D721Med (cell line): ENCODE measurements around the gene ABCG8.

Experiments
- DNase-seq: peaks from one replicate; pipeline ENCODE4 v3.0.0; 2011; ENCODE audit warnings: low spot score; ENCODE audit not compliant: insufficient read length
- FAIRE-seq: peaks from 2 replicates; lab custom pipeline; 2011; peaks lifted over from hg19 to GRCh38; lab: Jason Lieb, UNC
- CTCF ChIP-seq: IDR thresholded peaks from 2 replicates; pipeline ENCODE4 v1.5.1; 2012; ENCODE audit warnings: mild to moderate bottlenecking, control low read depth; ENCODE audit not compliant: insufficient read depth; ENCODE audit errors: missing control alignments

ABCG8 gene

DNA sequence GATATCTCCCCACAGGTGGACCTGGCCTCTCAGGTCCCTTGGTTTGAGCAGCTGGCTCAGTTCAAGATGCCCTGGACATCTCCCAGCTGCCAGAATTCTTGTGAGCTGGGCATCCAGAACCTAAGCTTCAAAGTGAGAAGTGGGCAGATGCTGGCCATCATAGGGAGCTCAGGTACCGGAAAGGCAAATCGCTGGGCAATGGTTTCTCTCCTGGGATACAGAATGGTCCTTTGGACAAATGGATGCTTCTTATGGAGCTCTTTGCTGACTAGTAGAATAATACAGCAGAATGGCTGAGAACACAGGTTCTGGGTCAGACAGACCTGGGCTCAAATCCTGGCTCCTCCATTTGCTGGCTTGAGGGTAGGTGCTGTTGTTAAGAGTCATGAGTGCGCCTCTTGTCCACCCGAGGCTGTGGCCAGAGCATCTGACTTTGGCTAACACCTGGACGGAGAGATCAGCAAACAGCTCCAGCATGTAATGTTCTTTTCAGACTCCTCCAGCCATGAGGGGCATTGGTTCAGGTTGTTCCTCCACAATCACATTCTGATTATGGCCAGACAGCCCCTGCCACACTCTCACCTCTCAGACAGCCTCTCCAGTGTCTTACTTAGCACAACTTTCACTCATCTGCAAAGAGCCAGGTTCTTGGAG is 7.5 kb downstream of the ABCG8 start:
- DNase-seq: no peak

DNA sequence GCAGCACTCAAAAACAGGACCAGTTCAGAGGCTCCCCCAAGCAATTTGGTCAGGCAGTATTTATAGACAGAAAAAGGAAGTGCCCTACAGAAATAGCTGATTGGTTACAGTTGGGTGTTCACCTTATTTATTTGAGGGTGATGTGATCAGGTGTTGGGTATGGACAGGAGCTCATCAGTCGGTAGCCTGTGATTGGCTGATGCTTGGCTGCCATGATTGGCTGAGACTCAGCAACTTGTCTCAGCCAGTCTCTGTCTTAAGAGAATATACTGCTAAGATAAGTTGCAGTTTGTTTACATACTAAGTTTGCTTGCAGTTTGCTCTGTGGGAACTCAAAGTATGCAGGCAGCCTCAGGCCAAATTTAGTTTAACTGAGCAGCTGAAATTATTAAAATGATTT is 9.4 kb downstream of the ABCG8 start:
- FAIRE-seq (no peak), DNase-seq (no peak)
- TF ChIP-seq CTCF: no peak

More for the DNA sequence above, 7.5 kb downstream of the ABCG8 start:
- TF ChIP-seq CTCF: no peak
- FAIRE-seq: no peak

DNA sequence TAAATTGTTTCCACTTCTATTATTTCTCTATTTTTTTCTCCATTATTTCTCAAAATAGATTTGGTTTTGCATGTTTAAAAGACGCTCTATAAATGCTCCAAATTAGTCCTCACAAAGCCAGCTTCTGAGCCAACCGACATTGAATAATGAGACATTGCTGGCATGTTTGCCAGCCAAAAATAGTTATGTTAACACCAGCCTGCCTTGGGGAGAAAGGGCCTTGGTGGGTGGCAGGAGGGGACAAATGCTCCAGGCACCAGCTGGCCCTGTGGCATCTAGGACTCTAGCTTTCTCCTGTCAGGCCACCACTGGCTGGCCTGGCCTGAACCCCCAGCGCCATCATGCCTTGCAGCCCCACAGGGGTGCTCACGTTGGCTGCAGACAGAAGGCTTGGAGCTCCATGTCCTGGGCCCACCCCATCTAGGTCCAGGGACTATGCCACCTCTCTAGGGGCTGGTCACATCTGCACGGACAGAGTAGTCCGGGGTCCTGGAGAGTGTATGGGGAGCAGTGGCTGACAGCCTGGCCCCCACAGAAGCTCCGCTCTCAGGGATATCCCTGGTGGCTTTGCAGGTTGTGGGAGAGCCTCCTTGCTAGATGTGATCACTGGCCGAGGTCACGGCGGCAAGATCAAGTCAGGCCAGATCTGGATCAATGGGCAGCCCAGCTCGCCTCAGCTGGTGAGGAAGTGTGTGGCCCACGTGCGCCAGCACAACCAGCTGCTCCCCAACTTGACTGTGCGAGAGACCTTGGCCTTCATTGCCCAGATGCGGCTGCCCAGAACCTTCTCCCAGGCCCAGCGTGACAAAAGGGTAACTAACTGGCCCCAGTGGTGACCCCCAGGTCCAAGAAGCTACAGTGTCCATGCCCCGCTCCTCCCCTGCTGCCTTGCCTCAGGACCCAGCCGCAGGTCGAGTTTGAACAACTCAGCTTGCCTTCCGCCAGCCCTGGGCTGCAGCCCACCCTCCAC is 12.5 kb downstream of the ABCG8 start:
- FAIRE-seq: no peak
- TF ChIP-seq CTCF: no peak

GRCh38 chr2:43852196-43852730 is 13.5 kb downstream of the ABCG8 start:
- DNase-seq: no peak
- TF ChIP-seq CTCF: no peak
- no peak for FAIRE-seq

More for the DNA sequence above, 12.5 kb downstream of the ABCG8 start:
- no peak for DNase-seq

GRCh38 chr2:43853141-43854081 is 14.6 kb downstream of the ABCG8 start:
- no peak for DNase-seq
- no peak for TF ChIP-seq CTCF
- FAIRE-seq: no peak

DNA sequence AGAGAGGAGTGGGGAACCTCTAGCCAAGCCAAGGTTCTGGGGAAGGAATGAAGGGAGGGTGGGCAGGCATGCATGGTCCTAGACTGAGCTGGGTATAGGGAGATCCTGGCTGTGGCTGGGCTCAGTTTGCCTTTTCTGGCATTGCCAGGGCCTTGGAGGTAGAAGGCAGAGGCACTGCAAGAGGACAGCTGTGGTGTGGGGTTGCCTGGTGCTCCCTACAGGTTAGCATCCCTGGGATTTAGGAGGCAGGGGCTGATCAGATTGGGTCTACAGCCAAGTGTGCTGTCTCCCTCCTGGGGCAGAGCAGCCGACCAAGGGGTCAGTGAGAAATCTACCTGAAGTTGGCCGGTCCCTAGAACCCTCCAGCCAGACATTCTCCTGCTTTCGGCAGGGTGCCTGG is 15.9 kb downstream of the ABCG8 start:
- TF ChIP-seq CTCF: no peak
- no peak for FAIRE-seq
- no peak for DNase-seq
